ENCODE results near the gene SRP68. TPM values are rescaled to one million over a fixed set of nuclear protein-coding genes. Genes with fewer than 3 reads are reported as not detected.

The SRP68 gene
- total and polyA plus RNA-seq, 2 of the 8 experiments (the other 6 are each of a cell fraction or from before 2014, with no cell fraction given), result 57.7 to 83.5 TPM

GRCh38 chr17:76048025-76048605 is 24.2 kb downstream of the SRP68 start (continued):
- TF ChIP-seq, protein P1, sequence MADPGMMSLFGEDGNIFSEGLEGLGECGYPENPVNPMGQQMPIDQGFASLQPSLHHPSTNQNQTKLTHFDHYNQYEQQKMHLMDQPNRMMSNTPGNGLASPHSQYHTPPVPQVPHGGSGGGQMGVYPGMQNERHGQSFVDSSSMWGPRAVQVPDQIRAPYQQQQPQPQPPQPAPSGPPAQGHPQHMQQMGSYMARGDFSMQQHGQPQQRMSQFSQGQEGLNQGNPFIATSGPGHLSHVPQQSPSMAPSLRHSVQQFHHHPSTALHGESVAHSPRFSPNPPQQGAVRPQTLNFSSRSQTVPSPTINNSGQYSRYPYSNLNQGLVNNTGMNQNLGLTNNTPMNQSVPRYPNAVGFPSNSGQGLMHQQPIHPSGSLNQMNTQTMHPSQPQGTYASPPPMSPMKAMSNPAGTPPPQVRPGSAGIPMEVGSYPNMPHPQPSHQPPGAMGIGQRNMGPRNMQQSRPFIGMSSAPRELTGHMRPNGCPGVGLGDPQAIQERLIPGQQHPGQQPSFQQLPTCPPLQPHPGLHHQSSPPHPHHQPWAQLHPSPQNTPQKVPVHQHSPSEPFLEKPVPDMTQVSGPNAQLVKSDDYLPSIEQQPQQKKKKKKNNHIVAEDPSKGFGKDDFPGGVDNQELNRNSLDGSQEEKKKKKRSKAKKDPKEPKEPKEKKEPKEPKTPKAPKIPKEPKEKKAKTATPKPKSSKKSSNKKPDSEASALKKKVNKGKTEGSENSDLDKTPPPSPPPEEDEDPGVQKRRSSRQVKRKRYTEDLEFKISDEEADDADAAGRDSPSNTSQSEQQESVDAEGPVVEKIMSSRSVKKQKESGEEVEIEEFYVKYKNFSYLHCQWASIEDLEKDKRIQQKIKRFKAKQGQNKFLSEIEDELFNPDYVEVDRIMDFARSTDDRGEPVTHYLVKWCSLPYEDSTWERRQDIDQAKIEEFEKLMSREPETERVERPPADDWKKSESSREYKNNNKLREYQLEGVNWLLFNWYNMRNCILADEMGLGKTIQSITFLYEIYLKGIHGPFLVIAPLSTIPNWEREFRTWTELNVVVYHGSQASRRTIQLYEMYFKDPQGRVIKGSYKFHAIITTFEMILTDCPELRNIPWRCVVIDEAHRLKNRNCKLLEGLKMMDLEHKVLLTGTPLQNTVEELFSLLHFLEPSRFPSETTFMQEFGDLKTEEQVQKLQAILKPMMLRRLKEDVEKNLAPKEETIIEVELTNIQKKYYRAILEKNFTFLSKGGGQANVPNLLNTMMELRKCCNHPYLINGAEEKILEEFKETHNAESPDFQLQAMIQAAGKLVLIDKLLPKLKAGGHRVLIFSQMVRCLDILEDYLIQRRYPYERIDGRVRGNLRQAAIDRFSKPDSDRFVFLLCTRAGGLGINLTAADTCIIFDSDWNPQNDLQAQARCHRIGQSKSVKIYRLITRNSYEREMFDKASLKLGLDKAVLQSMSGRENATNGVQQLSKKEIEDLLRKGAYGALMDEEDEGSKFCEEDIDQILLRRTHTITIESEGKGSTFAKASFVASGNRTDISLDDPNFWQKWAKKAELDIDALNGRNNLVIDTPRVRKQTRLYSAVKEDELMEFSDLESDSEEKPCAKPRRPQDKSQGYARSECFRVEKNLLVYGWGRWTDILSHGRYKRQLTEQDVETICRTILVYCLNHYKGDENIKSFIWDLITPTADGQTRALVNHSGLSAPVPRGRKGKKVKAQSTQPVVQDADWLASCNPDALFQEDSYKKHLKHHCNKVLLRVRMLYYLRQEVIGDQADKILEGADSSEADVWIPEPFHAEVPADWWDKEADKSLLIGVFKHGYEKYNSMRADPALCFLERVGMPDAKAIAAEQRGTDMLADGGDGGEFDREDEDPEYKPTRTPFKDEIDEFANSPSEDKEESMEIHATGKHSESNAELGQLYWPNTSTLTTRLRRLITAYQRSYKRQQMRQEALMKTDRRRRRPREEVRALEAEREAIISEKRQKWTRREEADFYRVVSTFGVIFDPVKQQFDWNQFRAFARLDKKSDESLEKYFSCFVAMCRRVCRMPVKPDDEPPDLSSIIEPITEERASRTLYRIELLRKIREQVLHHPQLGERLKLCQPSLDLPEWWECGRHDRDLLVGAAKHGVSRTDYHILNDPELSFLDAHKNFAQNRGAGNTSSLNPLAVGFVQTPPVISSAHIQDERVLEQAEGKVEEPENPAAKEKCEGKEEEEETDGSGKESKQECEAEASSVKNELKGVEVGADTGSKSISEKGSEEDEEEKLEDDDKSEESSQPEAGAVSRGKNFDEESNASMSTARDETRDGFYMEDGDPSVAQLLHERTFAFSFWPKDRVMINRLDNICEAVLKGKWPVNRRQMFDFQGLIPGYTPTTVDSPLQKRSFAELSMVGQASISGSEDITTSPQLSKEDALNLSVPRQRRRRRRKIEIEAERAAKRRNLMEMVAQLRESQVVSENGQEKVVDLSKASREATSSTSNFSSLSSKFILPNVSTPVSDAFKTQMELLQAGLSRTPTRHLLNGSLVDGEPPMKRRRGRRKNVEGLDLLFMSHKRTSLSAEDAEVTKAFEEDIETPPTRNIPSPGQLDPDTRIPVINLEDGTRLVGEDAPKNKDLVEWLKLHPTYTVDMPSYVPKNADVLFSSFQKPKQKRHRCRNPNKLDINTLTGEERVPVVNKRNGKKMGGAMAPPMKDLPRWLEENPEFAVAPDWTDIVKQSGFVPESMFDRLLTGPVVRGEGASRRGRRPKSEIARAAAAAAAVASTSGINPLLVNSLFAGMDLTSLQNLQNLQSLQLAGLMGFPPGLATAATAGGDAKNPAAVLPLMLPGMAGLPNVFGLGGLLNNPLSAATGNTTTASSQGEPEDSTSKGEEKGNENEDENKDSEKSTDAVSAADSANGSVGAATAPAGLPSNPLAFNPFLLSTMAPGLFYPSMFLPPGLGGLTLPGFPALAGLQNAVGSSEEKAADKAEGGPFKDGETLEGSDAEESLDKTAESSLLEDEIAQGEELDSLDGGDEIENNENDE (IDR thresholded peaks at IDR 0.05; ENCODE audit: insufficient replicate concordance, low read length), result no peak
- no peak for TF ChIP-seq CHD1 (IDR thresholded peaks at IDR 0.05; ENCODE audit: low read depth, low read length)
- TF ChIP-seq TAF1 (IDR thresholded peaks at IDR 0.05; ENCODE audit: low read depth, low read length), result no peak

Data from H1 (cell line).